Activated naive CD4-positive, alpha-beta T cell treated with anti-CD3 and anti-CD28 coated beads for 36 hours (primary cell): ENCODE data around the gene SKI. TPM values are rescaled to one million over a fixed set of nuclear protein-coding genes. Genes with fewer than 3 reads are reported as not detected.

Source experiments
- CTCF ChIA-PET: fragments of 350-600 bp; sonication (Branson Sonifier 250); formaldehyde crosslinking; loops from one replicate; lab custom pipeline; 2021; ENCODE audit warnings: antibody characterized with exemption; lab: Charles Lee
- DNase-seq: peaks from one replicate; pipeline ENCODE4 v3.0.0-alpha.2; 2020
- H3K27ac Mint-ChIP-seq: one replicate; pipeline ENCODE4 v1.8.0; 2021; ENCODE audit warnings: mild to moderate bottlenecking, mixed read lengths
- H3K27me3 Mint-ChIP-seq: one replicate; pipeline ENCODE4 v1.8.0; 2021; ENCODE audit warnings: low read depth, mixed read lengths
- H3K36me3 Mint-ChIP-seq: one replicate; pipeline ENCODE4 v1.8.0; 2021; ENCODE audit warnings: low read depth, mixed read lengths
- H3K4me1 Mint-ChIP-seq: one replicate; pipeline ENCODE4 v1.8.0; 2021; ENCODE audit warnings: low read depth, mixed read lengths
- H3K4me3 Mint-ChIP-seq: one replicate; pipeline ENCODE4 v1.8.0; 2021; ENCODE audit warnings: mild to moderate bottlenecking, moderate library complexity, mixed read lengths
- H3K9me3 Mint-ChIP-seq: one replicate; pipeline ENCODE4 v1.8.0; 2021; ENCODE audit warnings: mixed read lengths
- intact Hi-C: fragments of 100-400 bp; cut with micrococcal nuclease; formaldehyde crosslinking; loops from one replicate; pipeline ENCODE4 v1.15.1; 2023
- total RNA-seq, 2 experiments: library from RNA; stranded (reverse); gene quantifications; one replicate each; pipeline ENCODE4 v1.2.3, GENCODE V29; 2021

Gene SKI
- total RNA-seq, 2 experiments from 2014 or later: 25.5 to 26.3 TPM

- Mint-ChIP-seq H3K27ac (no peak overlapping the region), H3K4me1 (peaks cover 8% of the 10 kb centered on the region), H3K36me3 (no peaks in the 10 kb centered on the region), H3K9me3 (no peaks in the 10 kb centered on the region), H3K4me3 (no peak overlapping the region), H3K27me3 (no peaks in the 10 kb centered on the region)
- no peak for DNase-seq
- intact Hi-C loops: loop anchor here (2.0 kb wide), 1 partner anchor 13 kb away; no protein-coding TSS in a partner anchor
- CTCF ChIA-PET: interaction anchor here (1.0 kb wide), 1 partner anchor 167 kb away, joined by 3 read pairs; no protein-coding TSS in a partner anchor
These were observed 14.3 kb upstream of the SKI start for GRCh38 chr1:2213576-2214505.

- Mint-ChIP-seq H3K4me1 (peaks cover 8% of the 10 kb centered on the region), H3K27ac (no peak overlapping the region), H3K27me3 (no peaks in the 10 kb centered on the region), H3K4me3 (no peak overlapping the region), H3K36me3 (no peaks in the 10 kb centered on the region), H3K9me3 (no peaks in the 10 kb centered on the region)
- no peak for DNase-seq
- CTCF ChIA-PET: interaction anchor here (1.0 kb wide), 1 partner anchor 167 kb away, joined by 3 read pairs; no protein-coding TSS in a partner anchor
- intact Hi-C loops: no loop called here
These were observed 13.4 kb upstream of the SKI start for GRCh38 chr1:2214541-2215241.

GRCh38 chr1:2215329-2215728 is 12.8 kb upstream of the SKI start:
- intact Hi-C loops: no loop called here
- DNase-seq: no peak
- H3K9me3 Mint-ChIP-seq: no peaks in the 10 kb centered on the region
- CTCF ChIA-PET: no interaction called here
- no peak overlapping the region for H3K27ac Mint-ChIP-seq
- H3K27me3 Mint-ChIP-seq: no peaks in the 10 kb centered on the region
- H3K4me1 Mint-ChIP-seq: peaks cover 8% of the 10 kb centered on the region
- H3K36me3 Mint-ChIP-seq: no peaks in the 10 kb centered on the region
- no peak overlapping the region for H3K4me3 Mint-ChIP-seq

DNA sequence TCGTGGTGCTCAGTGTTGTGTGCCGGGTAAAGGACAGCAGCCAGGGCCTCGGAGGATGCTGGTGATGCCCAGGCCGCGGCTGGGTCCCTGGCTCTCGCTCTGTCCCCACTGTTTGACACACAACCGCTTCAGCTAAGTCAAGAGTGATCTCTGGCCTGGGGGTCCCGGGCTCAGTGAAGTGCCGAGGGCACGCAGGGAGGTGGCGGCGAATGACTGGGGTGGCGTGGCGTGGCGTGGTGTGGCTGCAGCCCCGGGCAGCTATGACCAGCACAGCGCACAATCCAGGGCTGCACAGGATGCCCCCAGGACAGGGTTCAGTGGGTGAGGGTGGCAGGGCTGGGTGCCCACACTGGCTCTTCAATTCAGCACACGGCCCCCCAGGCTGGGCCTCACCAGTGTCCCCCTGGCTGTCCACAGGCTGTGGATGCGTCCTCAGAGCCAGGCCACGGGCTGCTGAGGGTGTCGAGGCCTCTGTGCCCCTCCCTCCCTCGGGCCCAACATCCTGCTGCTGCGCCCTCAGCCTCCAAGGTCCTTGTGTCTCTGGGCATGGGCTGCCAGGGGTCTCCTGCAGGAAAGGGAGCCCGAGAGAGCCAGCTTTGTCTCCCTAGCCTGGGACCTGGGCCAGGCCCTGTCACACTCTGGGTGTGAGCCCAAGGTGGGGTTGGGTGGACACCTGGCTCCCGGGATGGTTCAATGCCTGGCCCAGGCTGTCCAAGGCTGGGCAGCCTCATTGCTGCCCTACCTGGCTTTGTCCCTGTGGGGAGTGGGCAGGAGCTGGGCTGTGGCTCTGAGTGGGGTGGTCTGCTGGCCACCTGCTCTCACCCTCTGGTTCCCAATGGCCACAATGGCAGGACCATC is 12.0 kb upstream of the SKI start:
- peaks cover 8% of the 10 kb centered on the region for H3K4me1 Mint-ChIP-seq
- H3K9me3 Mint-ChIP-seq: no peaks in the 10 kb centered on the region
- CTCF ChIA-PET: no interaction called here
- H3K4me3 Mint-ChIP-seq: no peak overlapping the region
- no peaks in the 10 kb centered on the region for H3K36me3 Mint-ChIP-seq
- intact Hi-C loops: no loop called here
- DNase-seq: no peak
- no peaks in the 10 kb centered on the region for H3K27me3 Mint-ChIP-seq
- no peak overlapping the region for H3K27ac Mint-ChIP-seq

DNA sequence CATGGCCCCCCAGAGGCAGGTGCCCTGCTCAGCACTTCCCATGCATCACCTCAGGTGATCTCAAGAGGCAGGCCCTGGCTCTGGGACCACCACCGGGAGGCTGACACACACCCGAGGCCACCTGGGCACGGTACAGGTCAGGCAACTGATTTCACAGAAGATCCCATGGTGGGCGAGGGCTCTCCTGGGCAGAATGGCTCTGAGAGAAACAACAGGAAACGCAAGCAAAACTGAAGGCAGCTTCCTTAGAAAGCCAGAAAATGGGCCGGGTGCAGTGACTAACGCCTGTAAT is 11.4 kb upstream of the SKI start:
- Mint-ChIP-seq H3K36me3 (no peaks in the 10 kb centered on the region), H3K27ac (no peak overlapping the region), H3K4me1 (peaks cover 8% of the 10 kb centered on the region), H3K9me3 (no peaks in the 10 kb centered on the region), H3K27me3 (no peaks in the 10 kb centered on the region), H3K4me3 (no peak overlapping the region)
- intact Hi-C loops: no loop called here
- DNase-seq: no peak
- CTCF ChIA-PET: no interaction called here

DNA sequence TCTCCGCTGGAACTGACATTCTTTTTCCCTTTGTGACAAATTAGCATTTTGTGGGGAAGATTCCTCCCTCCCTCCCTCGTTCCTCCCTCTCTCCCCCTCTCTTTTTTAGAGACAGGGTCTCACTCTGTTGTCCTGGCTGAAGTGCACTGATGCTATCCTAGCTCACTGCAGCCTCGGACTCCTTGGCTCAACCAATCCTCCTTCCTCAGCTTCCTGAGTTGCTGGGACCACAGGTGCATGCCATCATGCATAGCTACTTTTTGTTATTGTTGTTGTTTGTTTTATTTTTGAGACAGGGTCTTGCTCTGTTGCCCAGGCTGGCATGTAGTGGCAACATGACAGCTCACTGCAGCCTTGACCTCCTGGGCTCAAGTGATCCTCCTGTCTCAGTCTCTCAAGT is 6.8 kb upstream of the SKI start:
- Mint-ChIP-seq H3K4me1 (no peaks in the 10 kb centered on the region), H3K27ac (no peak overlapping the region), H3K36me3 (no peaks in the 10 kb centered on the region), H3K27me3 (no peaks in the 10 kb centered on the region), H3K9me3 (no peaks in the 10 kb centered on the region), H3K4me3 (no peak overlapping the region)
- CTCF ChIA-PET: interaction anchor here (0.6 kb wide), 1 partner anchor 26 kb away, joined by 3 read pairs; the partner anchor contains the start of gene FAAP20
- DNase-seq: no peak
- intact Hi-C loops: no loop called here

DNA sequence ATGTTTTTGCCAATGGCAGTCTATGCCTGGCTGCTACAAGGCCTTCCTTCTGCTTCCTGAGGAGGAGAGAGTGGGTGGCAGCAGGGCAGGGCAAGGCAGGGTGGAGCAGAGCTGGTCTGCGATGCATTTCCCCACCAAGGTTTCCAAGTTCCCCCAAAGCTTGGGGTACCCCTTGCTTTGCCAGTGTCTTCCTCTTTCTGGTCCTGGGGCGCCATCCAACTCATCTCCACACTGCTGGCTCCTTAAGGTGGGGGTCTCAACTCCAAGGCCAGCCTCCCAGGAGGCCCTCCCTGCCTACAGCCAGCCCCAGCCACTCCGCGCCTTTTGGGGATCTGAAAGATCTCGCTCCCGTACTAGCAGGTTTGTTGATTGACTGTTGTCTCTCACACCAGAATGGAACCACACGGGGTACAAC is 3.9 kb upstream of the SKI start:
- no peak overlapping the region for H3K4me3 Mint-ChIP-seq
- no peaks in the 10 kb centered on the region for H3K9me3 Mint-ChIP-seq
- no peaks in the 10 kb centered on the region for H3K27me3 Mint-ChIP-seq
- H3K4me1 Mint-ChIP-seq: no peaks in the 10 kb centered on the region
- DNase-seq: no peak
- H3K27ac Mint-ChIP-seq: no peak overlapping the region
- intact Hi-C loops: no loop called here
- peaks cover 3% of the 10 kb centered on the region for H3K36me3 Mint-ChIP-seq
- CTCF ChIA-PET: interaction anchor here (1.2 kb wide), 1 partner anchor 15 kb away, joined by 3 read pairs; no protein-coding TSS in a partner anchor

- no peak overlapping the region for H3K4me3 Mint-ChIP-seq
- DNase-seq: no peak
- no peaks in the 10 kb centered on the region for H3K27me3 Mint-ChIP-seq
- no peaks in the 10 kb centered on the region for H3K4me1 Mint-ChIP-seq
- CTCF ChIA-PET: interaction anchor here (0.7 to 1.2 kb wide), 2 partner anchors 14 to 168 kb away, joined by 3 read pairs; no protein-coding TSS in a partner anchor
- no peaks in the 10 kb centered on the region for H3K9me3 Mint-ChIP-seq
- peaks cover 8% of the 10 kb centered on the region for H3K36me3 Mint-ChIP-seq
- no peak overlapping the region for H3K27ac Mint-ChIP-seq
- intact Hi-C loops: no loop called here
These were observed 3.3 kb upstream of the SKI start for GRCh38 chr1:2224631-2225428.

DNA sequence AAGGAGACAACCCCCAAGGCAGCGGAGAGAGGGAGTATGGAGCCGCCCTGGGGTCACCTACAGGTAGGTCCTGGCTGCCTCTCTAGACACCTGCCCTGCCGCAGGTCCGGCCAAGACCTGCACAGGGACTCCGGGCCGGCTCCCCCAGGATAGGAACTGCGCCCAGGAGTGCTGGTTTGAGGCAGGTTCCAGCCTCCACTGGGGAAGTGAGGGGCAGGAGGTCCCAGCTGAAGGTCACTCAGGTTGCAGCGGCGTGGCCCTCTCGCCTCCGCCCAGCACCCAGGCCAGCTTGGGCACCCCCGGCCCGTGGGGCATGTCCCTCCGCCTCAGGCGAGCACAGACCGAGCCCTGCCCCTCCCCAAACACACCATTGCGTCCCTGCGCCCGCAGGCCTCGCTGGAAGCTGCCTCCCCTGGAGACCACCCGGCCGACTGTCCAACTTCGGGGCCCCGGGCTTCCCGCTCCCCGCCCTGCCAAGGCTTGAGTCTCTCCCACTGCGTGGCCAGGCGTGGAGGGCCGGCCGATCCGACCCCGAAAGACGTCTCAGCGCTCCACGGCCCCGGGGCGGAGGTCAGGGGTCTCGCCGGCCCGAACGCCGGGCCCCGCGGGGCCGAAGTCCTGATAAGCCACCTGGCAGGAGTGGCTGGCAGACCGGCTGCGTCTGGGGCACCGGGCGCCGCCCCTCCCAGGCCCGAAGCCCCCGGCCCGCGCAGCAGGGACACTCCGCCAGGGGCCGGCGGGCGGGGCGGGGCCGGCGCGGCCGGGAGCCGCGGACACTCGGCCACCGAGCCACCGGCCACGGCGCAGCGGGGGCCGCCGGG is 1.4 kb upstream of the SKI start:
- CTCF ChIA-PET: interaction anchor here (0.5 kb wide), 1 partner anchor 460 kb away, joined by 5 read pairs; no protein-coding TSS in a partner anchor
- intact Hi-C loops: loop anchor here (2.0 kb wide), 1 partner anchor 14 kb away; no protein-coding TSS in a partner anchor

GRCh38 chr1:2227346-2228156 is 568 bp upstream of the SKI start:
- DNase-seq: peak; percentile 95
- intact Hi-C loops: loop anchor here (2.0 kb wide), 1 partner anchor 15 kb away; no protein-coding TSS in a partner anchor
- no peaks in the 10 kb centered on the region for H3K27me3 Mint-ChIP-seq
- no peak overlapping the region for H3K27ac Mint-ChIP-seq
- no peaks in the 10 kb centered on the region for H3K4me1 Mint-ChIP-seq
- no peaks in the 10 kb centered on the region for H3K9me3 Mint-ChIP-seq
- peak overlapping the region; percentile 61 for H3K4me3 Mint-ChIP-seq
- peaks cover 18% of the 10 kb centered on the region for H3K36me3 Mint-ChIP-seq
- CTCF ChIA-PET: interaction anchor here (0.5 kb wide), 1 partner anchor 28 kb away, joined by 3 read pairs; no protein-coding TSS in a partner anchor

More for the DNA sequence above, 1.4 kb upstream of the SKI start:
- Mint-ChIP-seq H3K4me1 (no peaks in the 10 kb centered on the region), H3K27ac (no peak overlapping the region), H3K36me3 (peaks cover 18% of the 10 kb centered on the region), H3K27me3 (no peaks in the 10 kb centered on the region), H3K4me3 (peak overlapping the region; percentile 60), H3K9me3 (no peaks in the 10 kb centered on the region)
- no peak for DNase-seq
